K562 (cell line): Measurements from ENCODE around the gene GCKR. TPM values are rescaled to one million over a fixed set of nuclear protein-coding genes. Genes with fewer than 3 reads are reported as not detected.
A peak's percentile ranks its signal among the peaks of the same experiment; 100 is the strongest.

Experiments
- ARID1B ChIP-seq: fragments of 450-650 bp; IDR thresholded peaks from 2 replicates; pipeline ENCODE4 v1.6.1; 2016; ENCODE audit warnings: antibody characterized with exemption, mild to moderate bottlenecking, inconsistent platforms
- BHLHE40 ChIP-seq: IDR thresholded peaks from 2 replicates; pipeline ENCODE4 v1.6.1; 2011; ENCODE audit warnings: low read length, improper control_type of control experiment
- SPI1 ChIP-seq: IDR thresholded peaks from 2 replicates; pipeline ENCODE4 v1.6.1; 2011; ENCODE audit warnings: low read depth, low read length, control low read depth, borderline replicate concordance
- polyA plus RNA-seq, 8 experiments: library from polyadenylated mRNA; depleted of rRNA in 4 of 8; stranded (reverse) in 5 of 8; unstranded in 3 of 8; fragments of >200 nt; fragmentation: Nextera tagmentation in 2 of 8; fragmentation: Illumina TruSeq in 1 of 8; extraction: Ambion mirVana in 2 of 8; extraction: Trizol in 1 of 8; gene quantifications; 2 replicates each; pipeline versions ENCODE4 v1.2.1 to v1.2.3, GENCODE V29; 2011 to 2014; ENCODE audit warnings: inconsistent platforms in 1 of 8, missing spikeins in 1 of 8
- total RNA-seq, 7 experiments: library from RNA; depleted of rRNA in 6 of 7; stranded (reverse); fragments of >200 nt in 6 of 7; fragmentation: Illumina TruSeq in 2 of 7; extraction: Trizol in 2 of 7; gene quantifications; 2 replicates each; pipeline versions ENCODE4 v1.2.1 to v1.2.3, GENCODE V29; 2011 to 2021; ENCODE audit warnings: low replicate concordance in 1 of 7
- TF ChIP-seq, protein P1 (sequence below): fragments of 450-650 bp; IDR thresholded peaks from 2 replicates; pipeline ENCODE4 v1.6.1; 2016; ENCODE audit warnings: mild to moderate bottlenecking, moderate library complexity
- TF ChIP-seq, protein P2 (sequence below): sonication (generic); formaldehyde crosslinking; IDR thresholded peaks from 2 replicates; pipeline ENCODE4 v1.8.1; 2023; ENCODE audit warnings: mild to moderate bottlenecking, missing genetic modification reagents, moderate library complexity

The GCKR gene
- total and polyA plus RNA-seq, 9 of the 15 experiments (the other 6 are each of a cell fraction or from before 2014, with no cell fraction given), result 0.28 to 0.79 (median 0.50) TPM; not detected in 1

DNA sequence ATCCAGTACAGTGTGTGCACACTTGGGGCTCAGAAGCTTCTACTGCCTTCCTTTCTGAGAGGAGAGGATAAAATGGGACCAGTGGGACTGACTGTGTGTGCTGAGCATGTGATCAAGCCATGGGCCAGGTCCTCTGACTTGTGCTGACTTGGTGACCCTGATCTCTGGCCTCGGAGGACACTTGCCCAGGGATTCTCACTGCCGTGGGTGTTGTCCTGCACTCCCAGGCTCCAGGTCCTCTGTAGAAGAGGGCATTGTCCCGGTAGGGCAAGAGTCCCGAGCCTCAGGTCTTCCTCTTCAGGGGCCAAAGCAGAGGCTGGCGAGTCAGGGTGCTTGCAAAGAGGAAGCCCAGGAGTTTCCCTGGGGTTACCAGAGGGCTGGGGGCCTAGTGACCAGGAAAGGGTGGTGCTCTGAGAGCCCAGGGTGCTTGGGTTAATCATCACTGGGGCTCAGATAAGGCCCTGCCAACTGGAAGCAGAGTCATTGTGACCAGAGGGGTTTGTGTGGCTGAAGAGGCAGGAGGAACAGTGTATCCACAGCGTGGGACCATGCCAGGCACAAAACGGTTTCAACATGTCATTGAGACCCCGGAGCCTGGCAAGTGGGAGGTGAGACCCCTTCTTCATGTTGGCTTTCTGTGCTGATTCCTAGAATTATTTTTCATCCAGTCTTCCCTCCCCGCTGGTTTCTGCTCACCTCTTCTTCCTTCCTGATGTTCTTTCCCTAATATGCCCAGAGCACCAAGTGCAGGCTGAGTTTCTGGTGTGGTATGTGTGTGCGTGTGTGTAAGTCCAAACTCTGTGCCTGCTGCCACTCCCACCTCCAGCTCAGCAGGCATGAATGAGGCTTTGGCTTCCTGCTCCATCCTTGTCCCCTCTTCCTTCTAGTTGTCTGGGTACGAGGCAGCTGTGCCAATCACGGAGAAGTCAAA lies at the start of gene GCKR (continued):
- TF ChIP-seq, protein P1, sequence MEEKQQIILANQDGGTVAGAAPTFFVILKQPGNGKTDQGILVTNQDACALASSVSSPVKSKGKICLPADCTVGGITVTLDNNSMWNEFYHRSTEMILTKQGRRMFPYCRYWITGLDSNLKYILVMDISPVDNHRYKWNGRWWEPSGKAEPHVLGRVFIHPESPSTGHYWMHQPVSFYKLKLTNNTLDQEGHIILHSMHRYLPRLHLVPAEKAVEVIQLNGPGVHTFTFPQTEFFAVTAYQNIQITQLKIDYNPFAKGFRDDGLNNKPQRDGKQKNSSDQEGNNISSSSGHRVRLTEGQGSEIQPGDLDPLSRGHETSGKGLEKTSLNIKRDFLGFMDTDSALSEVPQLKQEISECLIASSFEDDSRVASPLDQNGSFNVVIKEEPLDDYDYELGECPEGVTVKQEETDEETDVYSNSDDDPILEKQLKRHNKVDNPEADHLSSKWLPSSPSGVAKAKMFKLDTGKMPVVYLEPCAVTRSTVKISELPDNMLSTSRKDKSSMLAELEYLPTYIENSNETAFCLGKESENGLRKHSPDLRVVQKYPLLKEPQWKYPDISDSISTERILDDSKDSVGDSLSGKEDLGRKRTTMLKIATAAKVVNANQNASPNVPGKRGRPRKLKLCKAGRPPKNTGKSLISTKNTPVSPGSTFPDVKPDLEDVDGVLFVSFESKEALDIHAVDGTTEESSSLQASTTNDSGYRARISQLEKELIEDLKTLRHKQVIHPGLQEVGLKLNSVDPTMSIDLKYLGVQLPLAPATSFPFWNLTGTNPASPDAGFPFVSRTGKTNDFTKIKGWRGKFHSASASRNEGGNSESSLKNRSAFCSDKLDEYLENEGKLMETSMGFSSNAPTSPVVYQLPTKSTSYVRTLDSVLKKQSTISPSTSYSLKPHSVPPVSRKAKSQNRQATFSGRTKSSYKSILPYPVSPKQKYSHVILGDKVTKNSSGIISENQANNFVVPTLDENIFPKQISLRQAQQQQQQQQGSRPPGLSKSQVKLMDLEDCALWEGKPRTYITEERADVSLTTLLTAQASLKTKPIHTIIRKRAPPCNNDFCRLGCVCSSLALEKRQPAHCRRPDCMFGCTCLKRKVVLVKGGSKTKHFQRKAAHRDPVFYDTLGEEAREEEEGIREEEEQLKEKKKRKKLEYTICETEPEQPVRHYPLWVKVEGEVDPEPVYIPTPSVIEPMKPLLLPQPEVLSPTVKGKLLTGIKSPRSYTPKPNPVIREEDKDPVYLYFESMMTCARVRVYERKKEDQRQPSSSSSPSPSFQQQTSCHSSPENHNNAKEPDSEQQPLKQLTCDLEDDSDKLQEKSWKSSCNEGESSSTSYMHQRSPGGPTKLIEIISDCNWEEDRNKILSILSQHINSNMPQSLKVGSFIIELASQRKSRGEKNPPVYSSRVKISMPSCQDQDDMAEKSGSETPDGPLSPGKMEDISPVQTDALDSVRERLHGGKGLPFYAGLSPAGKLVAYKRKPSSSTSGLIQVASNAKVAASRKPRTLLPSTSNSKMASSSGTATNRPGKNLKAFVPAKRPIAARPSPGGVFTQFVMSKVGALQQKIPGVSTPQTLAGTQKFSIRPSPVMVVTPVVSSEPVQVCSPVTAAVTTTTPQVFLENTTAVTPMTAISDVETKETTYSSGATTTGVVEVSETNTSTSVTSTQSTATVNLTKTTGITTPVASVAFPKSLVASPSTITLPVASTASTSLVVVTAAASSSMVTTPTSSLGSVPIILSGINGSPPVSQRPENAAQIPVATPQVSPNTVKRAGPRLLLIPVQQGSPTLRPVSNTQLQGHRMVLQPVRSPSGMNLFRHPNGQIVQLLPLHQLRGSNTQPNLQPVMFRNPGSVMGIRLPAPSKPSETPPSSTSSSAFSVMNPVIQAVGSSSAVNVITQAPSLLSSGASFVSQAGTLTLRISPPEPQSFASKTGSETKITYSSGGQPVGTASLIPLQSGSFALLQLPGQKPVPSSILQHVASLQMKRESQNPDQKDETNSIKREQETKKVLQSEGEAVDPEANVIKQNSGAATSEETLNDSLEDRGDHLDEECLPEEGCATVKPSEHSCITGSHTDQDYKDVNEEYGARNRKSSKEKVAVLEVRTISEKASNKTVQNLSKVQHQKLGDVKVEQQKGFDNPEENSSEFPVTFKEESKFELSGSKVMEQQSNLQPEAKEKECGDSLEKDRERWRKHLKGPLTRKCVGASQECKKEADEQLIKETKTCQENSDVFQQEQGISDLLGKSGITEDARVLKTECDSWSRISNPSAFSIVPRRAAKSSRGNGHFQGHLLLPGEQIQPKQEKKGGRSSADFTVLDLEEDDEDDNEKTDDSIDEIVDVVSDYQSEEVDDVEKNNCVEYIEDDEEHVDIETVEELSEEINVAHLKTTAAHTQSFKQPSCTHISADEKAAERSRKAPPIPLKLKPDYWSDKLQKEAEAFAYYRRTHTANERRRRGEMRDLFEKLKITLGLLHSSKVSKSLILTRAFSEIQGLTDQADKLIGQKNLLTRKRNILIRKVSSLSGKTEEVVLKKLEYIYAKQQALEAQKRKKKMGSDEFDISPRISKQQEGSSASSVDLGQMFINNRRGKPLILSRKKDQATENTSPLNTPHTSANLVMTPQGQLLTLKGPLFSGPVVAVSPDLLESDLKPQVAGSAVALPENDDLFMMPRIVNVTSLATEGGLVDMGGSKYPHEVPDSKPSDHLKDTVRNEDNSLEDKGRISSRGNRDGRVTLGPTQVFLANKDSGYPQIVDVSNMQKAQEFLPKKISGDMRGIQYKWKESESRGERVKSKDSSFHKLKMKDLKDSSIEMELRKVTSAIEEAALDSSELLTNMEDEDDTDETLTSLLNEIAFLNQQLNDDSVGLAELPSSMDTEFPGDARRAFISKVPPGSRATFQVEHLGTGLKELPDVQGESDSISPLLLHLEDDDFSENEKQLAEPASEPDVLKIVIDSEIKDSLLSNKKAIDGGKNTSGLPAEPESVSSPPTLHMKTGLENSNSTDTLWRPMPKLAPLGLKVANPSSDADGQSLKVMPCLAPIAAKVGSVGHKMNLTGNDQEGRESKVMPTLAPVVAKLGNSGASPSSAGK, result 0 out of 2 replicates have a peak, but pooled peaks have one; percentile 15
- TF ChIP-seq BHLHE40 (peak; percentile 12; the same call in 1 of the 2 replicates), SPI1 (peak; percentile 46; the same call in 1 of the 2 replicates), ARID1B (peak; percentile 27)
- TF ChIP-seq, protein P2, sequence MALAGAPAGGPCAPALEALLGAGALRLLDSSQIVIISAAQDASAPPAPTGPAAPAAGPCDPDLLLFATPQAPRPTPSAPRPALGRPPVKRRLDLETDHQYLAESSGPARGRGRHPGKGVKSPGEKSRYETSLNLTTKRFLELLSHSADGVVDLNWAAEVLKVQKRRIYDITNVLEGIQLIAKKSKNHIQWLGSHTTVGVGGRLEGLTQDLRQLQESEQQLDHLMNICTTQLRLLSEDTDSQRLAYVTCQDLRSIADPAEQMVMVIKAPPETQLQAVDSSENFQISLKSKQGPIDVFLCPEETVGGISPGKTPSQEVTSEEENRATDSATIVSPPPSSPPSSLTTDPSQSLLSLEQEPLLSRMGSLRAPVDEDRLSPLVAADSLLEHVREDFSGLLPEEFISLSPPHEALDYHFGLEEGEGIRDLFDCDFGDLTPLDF (CRISPR knock-in tag), result no peak
